GM12874 (cell line): ENCODE measurements around the gene NLRP5.

Experiments
- TF ChIP-seq, protein P1 (sequence below): IDR thresholded peaks from 2 replicates; pipeline ENCODE4 v1.5.1; 2011; ENCODE audit warnings: low read depth, mild to moderate bottlenecking, control low read depth, low read length, moderate library complexity; ENCODE audit not compliant: insufficient read depth

NLRP5 gene

DNA sequence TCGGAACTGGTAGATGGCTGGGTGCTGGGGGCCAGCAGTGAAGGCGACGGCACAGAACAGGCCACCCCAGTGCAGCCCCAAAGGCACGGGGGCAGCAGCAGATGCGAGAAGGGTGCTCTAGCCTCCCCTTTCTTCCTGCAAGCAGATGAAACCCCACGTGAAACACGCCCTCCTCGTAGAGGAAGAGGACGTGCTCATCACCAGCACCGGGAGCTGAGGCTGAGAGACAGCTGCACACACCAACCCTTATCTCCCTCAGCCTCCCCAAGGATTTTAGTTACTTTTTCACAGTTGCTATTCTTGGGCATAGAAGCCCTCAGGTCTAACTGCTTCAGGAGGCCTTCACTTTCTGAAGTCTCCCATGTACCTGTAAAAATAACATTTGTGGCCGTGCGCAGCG, 122.7 kb downstream of the NLRP5 start:
- TF ChIP-seq, protein P1, sequence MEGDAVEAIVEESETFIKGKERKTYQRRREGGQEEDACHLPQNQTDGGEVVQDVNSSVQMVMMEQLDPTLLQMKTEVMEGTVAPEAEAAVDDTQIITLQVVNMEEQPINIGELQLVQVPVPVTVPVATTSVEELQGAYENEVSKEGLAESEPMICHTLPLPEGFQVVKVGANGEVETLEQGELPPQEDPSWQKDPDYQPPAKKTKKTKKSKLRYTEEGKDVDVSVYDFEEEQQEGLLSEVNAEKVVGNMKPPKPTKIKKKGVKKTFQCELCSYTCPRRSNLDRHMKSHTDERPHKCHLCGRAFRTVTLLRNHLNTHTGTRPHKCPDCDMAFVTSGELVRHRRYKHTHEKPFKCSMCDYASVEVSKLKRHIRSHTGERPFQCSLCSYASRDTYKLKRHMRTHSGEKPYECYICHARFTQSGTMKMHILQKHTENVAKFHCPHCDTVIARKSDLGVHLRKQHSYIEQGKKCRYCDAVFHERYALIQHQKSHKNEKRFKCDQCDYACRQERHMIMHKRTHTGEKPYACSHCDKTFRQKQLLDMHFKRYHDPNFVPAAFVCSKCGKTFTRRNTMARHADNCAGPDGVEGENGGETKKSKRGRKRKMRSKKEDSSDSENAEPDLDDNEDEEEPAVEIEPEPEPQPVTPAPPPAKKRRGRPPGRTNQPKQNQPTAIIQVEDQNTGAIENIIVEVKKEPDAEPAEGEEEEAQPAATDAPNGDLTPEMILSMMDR: no peak

DNA sequence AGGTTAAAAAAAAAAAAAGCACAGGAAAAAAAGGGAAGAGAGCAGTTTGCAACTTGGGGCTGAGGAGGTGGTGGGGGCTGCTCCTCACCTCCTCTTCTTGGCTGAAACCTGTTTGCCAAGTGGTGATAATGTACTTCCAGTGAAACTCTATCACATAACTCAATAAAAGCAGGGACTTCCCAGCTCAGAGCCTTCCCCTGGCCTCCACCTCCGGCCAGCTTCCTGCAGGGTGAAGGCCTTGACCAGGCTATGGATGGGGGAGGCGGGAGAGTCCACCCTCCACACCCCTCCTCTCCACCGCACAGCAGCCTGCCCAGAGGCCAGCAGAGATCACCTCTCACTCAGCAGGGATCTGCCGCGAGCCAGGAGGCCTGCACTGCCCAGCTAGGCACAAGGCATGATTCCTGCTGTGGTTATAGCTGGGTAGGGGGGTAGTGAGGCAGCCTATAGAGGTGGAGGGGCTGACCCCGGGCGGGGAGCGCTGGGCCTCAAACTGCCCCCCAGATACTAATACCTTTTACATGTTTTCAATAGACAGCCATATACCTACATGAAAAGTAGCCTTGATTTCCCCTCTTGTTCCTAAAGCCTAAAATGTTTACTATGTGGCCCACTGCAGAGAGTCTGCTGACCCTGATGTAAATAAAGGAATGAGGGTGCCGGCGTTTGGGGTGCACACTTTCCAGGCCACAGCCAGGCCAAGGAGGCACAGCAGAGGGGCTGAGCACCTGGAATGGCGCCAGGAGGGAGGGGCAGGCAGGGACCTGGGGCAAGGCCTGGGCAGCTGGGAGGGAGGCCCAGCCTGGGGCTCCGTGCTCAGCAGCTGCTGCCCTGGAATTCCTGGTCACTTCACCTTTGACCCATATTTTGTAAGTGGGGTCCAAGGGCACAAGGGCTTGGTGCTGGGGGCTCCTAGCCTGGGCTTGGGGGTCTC, 124.2 kb downstream of the NLRP5 start:
- TF ChIP-seq, protein P1: no peak
